Central memory CD8-positive, alpha-beta T cell (primary cell): Measurements from ENCODE around the gene RPS6KA4.

ENCODE experiments used
- ATAC-seq: fragments of 150-1000 bp; cut with Tn5 transposase; replicated peaks from 2 replicates; pipeline ENCODE4 v1.10.0; 2022; ENCODE audit warnings: mild to moderate bottlenecking, moderate FRiP score, moderate number of reproducible peaks; ENCODE audit not compliant: poor library complexity, severe bottlenecking; ENCODE audit errors: extremely low read depth
- DNase-seq, 2 donors: peaks; one replicate each; pipeline ENCODE4 v3.0.0; 2021; ENCODE audit warnings: low spot score in 2 of 2
- H3K27ac Mint-ChIP-seq: one replicate; pipeline ENCODE4 v1.8.0; 2022; ENCODE audit warnings: low read depth, mild to moderate bottlenecking, moderate library complexity, mixed read lengths
- H3K27me3 Mint-ChIP-seq: one replicate; pipeline ENCODE4 v1.8.0; 2022; ENCODE audit warnings: mixed read lengths
- H3K36me3 Mint-ChIP-seq: one replicate; pipeline ENCODE4 v1.8.0; 2022; ENCODE audit warnings: mild to moderate bottlenecking, moderate library complexity, mixed read lengths; ENCODE audit not compliant: insufficient read depth
- H3K4me1 Mint-ChIP-seq: one replicate; pipeline ENCODE4 v1.8.0; 2022; ENCODE audit warnings: mixed read lengths
- H3K4me3 Mint-ChIP-seq: one replicate; pipeline ENCODE4 v1.8.0; 2022; ENCODE audit warnings: mild to moderate bottlenecking, moderate library complexity, mixed read lengths
- H3K9me3 Mint-ChIP-seq: one replicate; pipeline ENCODE4 v1.8.0; 2022; ENCODE audit warnings: mixed read lengths

RPS6KA4 gene

DNA sequence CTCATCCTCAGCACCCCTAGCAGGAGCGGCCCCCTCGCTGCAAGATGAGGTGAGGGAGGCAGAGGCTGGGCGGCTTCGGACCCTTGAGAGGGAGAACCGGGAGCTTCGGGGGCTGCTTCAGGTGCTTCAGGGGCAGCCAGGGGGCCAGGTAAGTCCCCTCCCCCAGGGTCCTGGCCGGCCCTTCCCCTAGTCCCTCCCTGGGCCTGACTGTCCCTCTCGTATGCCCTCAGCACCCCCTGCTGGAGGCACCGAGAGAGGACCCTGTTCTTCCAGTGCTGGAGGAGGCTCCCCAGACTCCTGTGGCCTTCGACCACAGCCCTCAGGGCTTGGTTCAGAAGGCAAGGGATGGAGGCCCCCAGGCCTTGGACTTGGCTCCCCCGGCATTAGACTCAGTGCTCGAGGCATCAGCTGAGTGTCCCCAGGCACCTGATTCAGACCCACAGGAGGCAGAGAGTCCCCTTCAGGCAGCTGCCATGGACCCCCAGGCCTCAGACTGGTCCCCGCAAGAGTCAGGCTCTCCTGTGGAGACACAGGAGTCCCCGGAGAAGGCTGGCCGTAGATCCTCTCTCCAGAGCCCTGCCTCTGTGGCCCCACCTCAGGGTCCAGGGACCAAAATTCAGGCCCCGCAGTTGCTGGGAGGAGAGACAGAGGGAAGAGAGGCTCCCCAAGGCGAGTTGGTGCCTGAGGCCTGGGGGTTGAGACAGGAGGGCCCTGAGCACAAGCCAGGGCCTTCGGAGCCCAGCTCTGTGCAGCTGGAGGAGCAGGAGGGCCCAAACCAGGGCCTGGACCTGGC lies 15.0 kb upstream of the RPS6KA4 start:
- Mint-ChIP-seq H3K4me1 (peaks cover 43% of the 10 kb centered on the region), H3K27me3 (no peaks in the 10 kb centered on the region), H3K27ac (no peak overlapping the region), H3K4me3 (no peak overlapping the region), H3K36me3 (peaks cover 21% of the 10 kb centered on the region), H3K9me3 (no peaks in the 10 kb centered on the region)
- DNase-seq (no peak), ATAC-seq (no peak)

DNA sequence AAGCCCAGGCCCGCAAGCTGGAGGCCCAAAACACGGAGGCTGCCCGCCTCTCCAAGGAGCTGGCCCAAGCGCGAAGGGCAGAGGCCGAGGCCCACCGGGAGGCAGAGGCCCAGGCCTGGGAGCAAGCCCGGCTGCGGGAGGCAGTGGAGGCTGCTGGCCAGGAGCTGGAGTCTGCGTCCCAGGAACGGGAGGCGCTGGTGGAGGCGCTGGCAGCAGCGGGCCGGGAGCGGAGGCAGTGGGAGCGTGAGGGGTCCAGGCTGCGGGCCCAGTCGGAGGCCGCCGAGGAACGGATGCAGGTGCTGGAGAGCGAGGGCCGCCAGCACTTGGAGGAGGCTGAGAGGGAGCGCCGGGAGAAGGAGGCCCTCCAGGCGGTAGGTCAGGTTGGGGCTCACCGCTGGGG lies 14.2 kb upstream of the RPS6KA4 start:
- ATAC-seq (no peak), DNase-seq (no peak)
- Mint-ChIP-seq H3K4me3 (no peak overlapping the region), H3K27ac (no peak overlapping the region), H3K4me1 (peaks cover 35% of the 10 kb centered on the region), H3K36me3 (peaks cover 23% of the 10 kb centered on the region), H3K27me3 (no peaks in the 10 kb centered on the region), H3K9me3 (no peaks in the 10 kb centered on the region)

DNA sequence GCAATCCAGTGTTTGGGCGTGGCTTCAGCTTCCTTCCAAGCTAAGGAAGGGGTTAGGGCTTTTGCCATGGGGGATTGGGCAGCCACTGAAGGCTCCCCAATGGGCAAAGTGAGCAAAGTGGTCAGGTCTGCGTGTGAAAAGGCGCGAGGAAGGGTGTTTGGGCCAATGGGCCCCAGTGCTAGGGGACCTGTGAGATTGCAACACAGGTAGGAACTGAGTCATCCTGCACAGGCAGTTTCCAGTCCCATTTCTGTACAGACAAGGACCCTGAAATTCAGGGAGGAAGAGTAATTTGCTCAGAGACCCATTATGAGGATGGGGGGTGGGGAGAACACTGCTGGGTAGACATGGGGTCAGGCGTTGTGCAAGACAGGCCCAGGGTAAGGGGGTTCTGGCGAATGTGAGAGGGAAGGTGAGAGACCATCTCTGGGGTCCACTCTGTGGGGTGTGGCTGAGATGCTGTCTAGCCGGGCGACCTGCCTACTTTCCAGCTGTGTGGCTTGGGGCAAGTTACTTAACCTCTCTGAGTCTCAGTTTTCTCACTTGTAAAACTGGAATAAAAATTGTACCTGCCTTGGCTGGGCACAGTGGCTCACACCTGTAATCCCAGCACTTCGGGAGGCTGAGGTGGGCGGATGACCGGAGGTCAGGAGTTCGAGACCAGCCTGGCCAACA lies 11.6 kb upstream of the RPS6KA4 start:
- Mint-ChIP-seq H3K27ac (no peak overlapping the region), H3K36me3 (peaks cover 21% of the 10 kb centered on the region), H3K9me3 (no peaks in the 10 kb centered on the region), H3K4me1 (peaks cover 21% of the 10 kb centered on the region), H3K27me3 (no peaks in the 10 kb centered on the region), H3K4me3 (no peak overlapping the region)
- DNase-seq (no peak), ATAC-seq (no peak)

DNA sequence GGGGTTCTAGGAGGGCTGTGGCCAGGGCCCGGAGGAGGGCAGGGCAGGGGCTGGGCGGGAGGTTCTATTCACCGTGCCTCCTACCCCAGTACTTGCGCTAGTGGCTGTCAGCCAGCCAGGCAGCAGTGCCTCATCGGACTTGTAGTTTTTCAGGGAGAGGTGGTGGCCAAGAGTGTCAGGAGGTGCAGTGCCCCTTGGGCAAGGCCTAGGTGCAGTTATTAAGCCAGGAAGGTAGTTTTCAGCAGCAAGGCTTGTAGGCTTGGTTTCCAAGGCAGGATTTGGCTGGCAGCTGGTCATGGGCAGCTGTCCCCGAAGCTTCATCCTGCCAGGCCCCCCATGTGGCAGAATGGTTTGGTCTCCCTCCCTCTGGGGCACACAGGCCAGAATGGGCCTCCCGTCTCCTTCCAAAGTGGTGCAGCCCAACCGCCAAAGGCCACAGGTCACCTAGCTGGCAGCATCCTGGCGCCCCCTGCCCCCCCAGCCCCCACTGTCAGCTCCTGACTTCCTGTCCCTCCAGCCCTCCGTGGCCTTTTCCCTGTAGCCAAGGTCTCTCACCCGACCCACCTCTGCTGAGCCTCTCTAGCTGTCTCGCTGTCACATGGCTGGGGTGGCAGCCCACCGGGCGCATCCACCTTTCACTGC lies 10.5 kb upstream of the RPS6KA4 start:
- Mint-ChIP-seq H3K36me3 (peaks cover 18% of the 10 kb centered on the region), H3K9me3 (no peaks in the 10 kb centered on the region), H3K4me1 (peaks cover 21% of the 10 kb centered on the region), H3K27me3 (no peaks in the 10 kb centered on the region), H3K4me3 (no peak overlapping the region), H3K27ac (no peak overlapping the region)
- no peak for DNase-seq
- no peak for ATAC-seq

DNA sequence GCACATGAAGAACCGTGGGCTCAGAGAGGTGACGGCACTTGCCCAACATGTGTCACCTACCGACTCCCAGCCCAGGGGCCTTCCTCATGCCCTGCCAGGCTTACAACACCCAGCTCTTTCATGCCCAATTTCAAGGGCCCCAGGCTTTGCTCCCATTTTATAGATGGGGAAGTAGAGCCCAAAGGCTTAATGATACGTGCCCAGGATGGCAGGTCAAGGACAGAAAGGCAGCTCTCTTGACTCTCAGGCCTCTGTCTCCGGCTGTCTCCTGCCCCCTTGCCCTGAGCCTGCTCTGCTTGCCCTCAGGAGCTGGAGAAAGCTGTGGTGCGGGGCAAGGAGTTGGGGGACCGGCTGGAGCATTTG lies 10.0 kb upstream of the RPS6KA4 start:
- Mint-ChIP-seq H3K4me3 (no peak overlapping the region), H3K4me1 (peaks cover 21% of the 10 kb centered on the region), H3K27me3 (no peaks in the 10 kb centered on the region), H3K27ac (no peak overlapping the region), H3K9me3 (no peaks in the 10 kb centered on the region), H3K36me3 (peaks cover 18% of the 10 kb centered on the region)
- DNase-seq, result no peak
- ATAC-seq, result no peak

DNA sequence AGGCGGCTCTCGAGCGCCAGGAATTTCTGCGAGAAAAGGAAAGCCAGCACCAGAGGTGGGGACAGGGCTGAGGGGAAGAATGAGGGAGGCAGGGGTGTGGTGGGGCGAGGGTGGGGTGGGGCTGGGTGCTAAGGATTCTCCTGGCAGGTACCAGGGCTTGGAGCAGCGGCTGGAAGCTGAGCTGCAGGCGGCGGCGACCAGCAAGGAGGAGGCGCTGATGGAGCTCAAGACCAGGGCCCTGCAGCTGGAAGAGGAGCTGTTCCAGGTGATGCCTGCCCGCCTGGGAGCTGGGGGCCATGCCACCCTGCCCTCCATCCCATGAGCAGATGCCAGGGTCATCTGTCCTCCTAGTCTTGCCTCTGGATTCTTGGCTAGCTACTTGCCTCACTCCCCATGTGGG lies 9.6 kb upstream of the RPS6KA4 start:
- Mint-ChIP-seq H3K4me1 (peaks cover 21% of the 10 kb centered on the region), H3K36me3 (peaks cover 18% of the 10 kb centered on the region), H3K9me3 (no peaks in the 10 kb centered on the region), H3K27ac (no peak overlapping the region), H3K4me3 (no peak overlapping the region), H3K27me3 (no peaks in the 10 kb centered on the region)
- DNase-seq, result no peak
- no peak for ATAC-seq

DNA sequence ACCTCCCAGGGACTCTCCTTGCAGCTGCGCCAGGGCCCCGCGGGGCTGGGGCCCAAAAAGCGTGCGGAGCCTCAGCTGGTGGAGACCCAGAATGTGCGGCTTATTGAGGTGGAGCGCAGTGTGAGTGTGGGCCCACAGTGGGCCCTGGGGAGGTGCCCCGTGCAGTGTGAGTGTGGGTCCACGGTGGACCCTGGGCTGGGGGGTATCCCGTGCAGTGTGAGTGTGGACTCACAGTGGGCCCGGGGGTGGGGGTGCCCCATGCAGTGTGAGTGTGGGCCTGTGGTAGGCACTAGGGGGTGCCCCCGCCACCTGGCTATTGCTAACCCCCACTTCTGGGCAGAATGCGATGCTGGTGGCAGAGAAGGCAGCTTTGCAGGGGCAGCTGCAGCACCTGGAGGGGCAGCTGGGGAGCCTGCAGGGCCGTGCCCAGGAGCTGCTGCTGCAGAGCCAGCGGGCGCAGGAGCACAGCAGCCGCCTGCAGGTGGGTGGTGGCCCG lies 7.8 kb upstream of the RPS6KA4 start:
- DNase-seq, result no peak
- H3K27ac Mint-ChIP-seq, result no peak overlapping the region
- no peak overlapping the region for H3K4me3 Mint-ChIP-seq
- no peaks in the 10 kb centered on the region for H3K27me3 Mint-ChIP-seq
- ATAC-seq, result no peak
- H3K4me1 Mint-ChIP-seq, result peaks cover 11% of the 10 kb centered on the region
- no peaks in the 10 kb centered on the region for H3K9me3 Mint-ChIP-seq
- H3K36me3 Mint-ChIP-seq, result peaks cover 14% of the 10 kb centered on the region

DNA sequence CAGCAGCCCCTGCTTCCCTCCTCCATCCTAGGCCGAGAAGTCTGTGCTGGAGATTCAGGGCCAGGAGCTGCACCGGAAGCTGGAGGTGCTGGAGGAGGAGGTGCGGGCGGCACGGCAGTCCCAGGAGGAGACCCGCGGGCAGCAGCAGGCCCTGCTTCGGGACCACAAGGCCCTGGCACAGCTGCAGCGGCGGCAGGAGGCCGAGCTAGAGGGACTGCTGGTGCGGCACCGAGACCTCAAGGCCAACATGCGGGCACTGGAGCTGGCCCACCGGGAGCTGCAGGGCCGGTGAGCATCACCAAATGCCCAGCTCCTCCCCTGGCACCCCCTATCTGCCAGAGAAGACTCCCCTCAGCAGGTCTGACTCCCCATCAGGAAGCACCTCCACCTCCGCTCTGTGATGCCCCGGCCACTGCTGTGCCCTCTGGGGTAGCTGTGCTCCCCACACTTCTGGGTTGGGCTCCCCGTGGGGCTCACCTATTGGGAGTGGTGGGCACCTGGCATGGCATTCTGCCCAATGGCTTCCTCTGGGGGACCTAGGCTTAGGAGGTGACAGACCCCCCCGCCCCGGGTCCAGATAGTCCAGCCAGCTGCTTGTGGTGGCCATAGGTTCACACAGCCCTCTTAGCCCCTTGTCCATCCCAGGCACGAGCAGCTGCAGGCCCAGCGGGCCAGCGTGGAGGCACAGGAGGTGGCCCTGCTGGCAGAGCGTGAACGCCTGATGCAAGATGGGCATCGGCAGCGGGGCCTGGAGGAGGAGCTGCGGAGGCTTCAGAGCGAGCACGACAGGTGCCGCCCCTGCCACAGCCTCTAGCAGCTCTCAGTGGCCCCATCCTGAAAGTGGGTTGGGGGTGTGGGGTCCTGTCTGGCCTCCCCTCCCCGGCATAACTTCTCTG lies 6.6 kb upstream of the RPS6KA4 start:
- DNase-seq (no peak), ATAC-seq (no peak)
- no peaks in the 10 kb centered on the region for H3K27me3 Mint-ChIP-seq
- no peaks in the 10 kb centered on the region for H3K9me3 Mint-ChIP-seq
- peaks cover 11% of the 10 kb centered on the region for H3K36me3 Mint-ChIP-seq
- no peak overlapping the region for H3K27ac Mint-ChIP-seq
- H3K4me1 Mint-ChIP-seq, result peaks cover 13% of the 10 kb centered on the region
- H3K4me3 Mint-ChIP-seq, result no peak overlapping the region

DNA sequence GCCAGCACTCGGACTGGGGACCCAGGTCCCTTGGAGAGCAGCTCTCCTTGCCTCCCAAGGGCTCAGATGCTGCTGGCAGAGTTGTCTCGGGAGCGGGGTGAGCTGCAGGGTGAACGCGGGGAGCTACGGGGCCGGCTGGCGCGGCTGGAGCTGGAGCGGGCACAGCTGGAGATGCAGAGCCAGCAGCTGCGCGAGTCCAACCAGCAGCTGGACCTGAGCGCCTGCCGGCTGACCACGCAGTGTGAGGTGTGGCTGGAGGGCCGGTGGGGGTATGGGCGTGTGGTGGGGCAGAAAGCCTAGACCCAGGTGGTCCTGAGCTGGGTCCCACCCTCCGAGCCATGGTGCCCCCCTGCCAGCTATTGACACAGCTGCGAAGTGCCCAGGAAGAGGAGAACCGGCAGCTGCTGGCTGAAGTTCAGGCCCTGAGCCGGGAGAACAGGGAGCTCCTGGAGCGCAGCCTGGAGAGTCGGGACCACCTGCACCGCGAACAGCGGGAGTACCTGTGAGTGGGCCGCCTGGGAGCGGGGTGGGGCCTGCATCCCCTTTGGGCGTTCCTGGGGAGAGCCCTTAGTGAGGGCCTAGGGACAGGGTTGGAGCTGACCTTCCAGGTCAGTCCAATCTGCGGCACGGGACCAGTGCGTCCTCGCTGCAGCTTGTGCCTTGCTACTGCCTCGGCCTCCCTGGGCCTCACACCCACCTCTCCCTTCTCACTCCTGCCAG lies 5.8 kb upstream of the RPS6KA4 start:
- peaks cover 19% of the 10 kb centered on the region for H3K4me1 Mint-ChIP-seq
- no peak for ATAC-seq
- no peak overlapping the region for H3K27ac Mint-ChIP-seq

DNA sequence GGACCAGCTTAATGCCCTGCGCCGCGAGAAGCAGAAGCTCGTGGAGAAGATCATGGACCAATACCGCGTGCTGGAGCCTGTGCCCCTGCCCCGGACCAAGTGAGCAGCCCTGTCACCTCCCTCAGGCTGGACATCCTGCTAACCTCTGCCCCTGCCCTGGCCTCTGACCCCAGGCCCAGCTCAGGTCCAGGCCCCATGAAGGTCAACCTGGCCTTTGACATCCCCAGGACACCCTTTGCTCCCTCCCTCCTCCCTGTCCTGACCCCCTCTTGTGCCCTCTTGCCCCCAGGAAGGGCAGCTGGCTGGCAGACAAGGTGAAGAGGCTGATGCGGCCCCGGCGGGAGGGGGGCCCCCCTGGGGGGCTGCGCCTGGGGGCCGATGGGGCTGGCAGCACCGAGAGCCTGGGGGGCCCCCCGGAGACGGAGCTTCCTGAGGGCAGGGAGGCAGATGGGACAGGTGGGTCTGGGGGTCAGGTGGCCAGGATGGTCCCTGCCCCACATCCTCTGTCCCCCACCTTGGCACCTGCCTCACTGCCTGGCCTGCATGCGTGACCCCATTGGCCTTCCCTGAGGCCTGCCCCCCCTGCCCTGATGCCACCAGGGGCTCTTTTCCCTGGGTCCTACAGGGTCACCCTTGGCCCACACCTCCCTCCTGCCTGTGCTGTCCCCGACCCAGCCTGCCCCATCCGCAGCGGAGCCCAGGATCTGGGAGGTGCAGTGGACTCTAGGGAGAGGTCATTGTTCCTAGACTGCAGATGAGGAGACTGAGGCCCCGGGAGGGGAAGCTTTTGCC lies 5.1 kb upstream of the RPS6KA4 start:
- Mint-ChIP-seq H3K27ac (no peak overlapping the region), H3K36me3 (peaks cover 9% of the 10 kb centered on the region), H3K27me3 (no peaks in the 10 kb centered on the region), H3K9me3 (no peaks in the 10 kb centered on the region), H3K4me1 (peaks cover 23% of the 10 kb centered on the region), H3K4me3 (no peak overlapping the region)
- no peak for ATAC-seq
- no peak for DNase-seq

More for the DNA sequence above, 5.8 kb upstream of the RPS6KA4 start:
- no peaks in the 10 kb centered on the region for H3K27me3 Mint-ChIP-seq
- no peak for DNase-seq
- H3K4me3 Mint-ChIP-seq, result no peak overlapping the region
- peaks cover 9% of the 10 kb centered on the region for H3K36me3 Mint-ChIP-seq
- H3K9me3 Mint-ChIP-seq, result no peaks in the 10 kb centered on the region
